HUDEP-2 (cell line): ENCODE measurements around the gene DENND1A.

Experiments used
- DNase-seq, 76 experiments: peaks; one replicate each; lab custom pipeline; 2025; ENCODE audit not compliant: unreplicated experiment in 76 of 76; lab: John Stamatoyannopoulos, UW

The DENND1A gene

DNA sequence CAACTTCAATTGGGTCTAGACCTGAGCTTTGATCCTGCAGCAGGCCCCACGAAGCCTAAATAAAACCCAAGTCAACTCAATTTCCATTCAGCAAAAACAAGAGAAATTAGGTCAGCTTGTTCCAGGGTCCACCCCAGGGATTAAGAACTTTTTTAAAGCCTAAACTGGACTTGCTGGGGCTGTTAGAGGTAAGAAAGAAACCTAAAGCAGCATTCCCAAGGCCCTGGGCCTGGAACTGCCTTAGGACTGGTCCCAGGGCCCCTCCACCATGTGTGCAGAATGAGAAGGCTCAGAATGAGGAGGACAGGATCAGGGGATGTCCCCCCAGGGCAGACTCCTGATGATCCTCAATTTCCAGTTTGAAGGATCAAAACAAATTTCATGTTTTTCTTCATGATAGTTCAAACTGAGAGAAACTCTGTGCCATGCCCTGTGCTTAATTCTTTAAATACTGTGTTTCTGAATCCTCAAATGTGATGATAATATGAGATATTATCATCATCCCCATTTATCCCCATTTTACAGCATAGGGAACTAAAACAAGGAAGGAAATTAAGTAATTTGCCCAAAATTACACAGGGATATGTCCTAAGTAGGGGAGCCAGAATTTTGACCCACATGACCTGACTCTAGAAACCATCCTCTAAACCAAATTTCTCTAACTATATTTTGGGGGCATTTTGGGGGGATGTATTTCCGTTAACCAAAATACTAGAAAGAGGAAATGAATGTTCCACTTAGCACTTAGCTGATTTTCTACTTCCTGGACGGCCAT, 64.5 kb downstream of the DENND1A start:
- DNase-seq: no peak

DNA sequence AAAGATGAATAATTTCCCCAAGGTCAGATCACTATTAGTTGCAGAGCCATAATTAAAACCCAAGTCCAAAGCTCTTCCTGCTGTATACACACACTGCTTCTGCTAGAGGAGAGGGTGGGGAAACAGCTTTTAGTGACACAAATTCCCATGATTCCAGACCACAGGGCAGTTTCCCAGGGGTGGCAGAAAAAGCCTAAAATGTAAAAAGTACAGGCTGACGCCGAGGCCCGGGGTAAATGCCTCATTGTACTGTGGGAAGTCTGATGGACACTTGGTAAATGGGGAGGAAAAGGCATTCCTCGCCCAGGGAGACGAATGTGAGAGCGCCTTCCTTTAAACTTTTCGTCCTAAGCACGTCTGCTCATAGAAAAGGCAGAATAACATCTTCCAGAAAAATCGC, 65.7 kb downstream of the DENND1A start:
- no peak for DNase-seq

- DNase-seq: no peak
Observed at GRCh38 chr9:123863164-123863855, 66.6 kb downstream of the DENND1A start.

- no peak for DNase-seq
Observed at GRCh38 chr9:123861756-123862120, 68.2 kb downstream of the DENND1A start.

DNA sequence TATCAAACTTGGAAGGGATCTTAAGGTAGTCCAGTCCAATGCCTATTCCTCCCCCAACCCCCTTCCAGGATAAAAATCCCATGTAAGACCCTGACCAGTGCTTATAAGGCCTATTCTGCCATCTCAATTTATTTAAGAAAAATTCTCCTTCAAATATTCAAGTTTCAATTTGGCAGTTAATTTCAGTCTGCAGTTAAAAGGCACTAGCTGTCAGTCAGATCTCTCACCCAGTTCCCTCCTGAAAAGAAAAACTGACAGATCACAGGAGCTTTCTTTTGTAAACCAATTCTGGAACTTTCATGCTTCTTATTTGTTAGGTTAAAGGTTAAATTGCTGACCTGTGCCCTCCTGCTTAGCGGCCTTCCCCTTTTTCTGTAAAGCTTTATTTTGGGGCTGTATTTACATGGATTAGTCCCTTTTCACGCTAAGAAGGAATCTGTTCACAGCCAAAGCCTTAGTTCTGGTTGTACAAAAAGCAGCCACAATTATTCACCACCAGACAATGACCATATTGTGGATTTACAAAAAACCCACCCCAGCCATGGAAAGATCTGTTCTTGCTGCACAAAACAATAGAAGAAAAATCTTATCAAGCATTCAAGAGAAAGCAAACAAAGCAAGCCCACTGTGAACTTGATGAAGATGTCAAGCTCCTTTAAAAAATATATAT, 68.7 kb downstream of the DENND1A start:
- DNase-seq: no peak

GRCh38 chr9:123860603-123861002, 69.3 kb downstream of the DENND1A start:
- DNase-seq: no peak

DNA sequence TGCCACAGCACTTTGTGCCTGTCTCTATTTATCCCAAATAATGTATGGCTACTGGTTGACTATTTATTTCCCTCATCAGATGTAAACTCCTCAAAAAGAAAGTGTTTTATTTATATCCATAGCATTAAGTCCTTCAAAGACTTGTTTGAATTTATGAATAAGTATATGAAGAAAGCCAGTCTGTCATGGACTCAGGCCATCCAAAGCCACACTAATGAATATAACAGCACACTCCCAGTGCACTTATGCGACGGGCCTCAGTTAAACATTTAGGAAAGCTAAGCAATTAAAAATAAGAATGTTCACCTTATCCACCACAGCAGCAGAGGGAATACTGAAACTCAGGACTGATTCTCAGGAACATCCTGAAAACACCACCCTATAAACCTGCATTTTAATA, 77.5 kb downstream of the DENND1A start:
- DNase-seq: no peak

DNA sequence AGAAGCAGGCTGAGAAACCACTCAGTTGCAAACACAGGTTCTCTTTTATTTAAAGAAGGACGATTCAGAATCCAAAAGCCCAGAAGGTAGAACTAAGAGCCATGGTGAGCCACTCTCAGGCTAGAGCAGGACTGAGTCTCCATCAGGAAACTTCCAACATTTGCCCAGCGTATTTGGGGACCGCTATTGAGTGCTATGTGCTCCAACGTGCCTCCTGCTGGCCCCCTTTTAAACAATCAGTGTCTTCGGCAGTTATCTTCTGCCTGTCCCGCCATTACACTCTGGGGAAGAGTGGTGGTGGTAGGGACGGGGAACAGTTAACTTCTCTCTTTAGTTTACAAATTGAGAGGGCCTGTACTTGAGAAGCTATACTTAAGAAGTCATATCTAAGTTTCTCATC, 78.1 kb downstream of the DENND1A start:
- DNase-seq: no peak

DNA sequence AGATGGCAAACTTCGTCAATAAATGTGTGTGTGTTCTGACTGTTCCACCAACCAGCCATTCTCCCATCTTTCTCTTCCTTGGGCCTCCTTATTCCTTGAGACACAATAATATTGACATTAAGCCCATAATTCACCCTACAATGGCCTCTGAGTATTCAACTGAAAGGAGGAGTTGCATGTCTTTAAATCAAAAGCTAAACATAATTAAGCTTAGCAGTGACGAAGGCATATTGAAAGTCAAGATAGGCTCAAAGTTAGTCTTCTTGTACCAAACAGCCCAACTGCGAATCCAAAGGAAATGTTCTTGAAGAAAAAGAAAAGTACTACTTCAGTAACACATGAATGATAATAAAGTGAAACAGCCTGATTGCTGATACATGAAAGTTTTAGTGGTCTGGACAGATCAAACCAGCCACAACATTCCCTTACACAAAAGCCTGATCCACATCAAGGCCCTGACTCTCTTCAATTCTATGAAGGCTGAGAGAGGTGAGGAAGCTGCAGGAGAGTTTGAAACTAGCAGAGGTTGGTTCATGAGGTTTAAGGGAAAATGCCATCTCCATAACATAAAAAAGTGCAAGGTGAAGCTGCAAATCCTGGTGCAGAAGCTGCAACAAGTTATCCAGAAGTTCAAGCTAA, 81.4 kb downstream of the DENND1A start:
- DNase-seq: no peak

GRCh38 chr9:123846966-123847365, 83.0 kb downstream of the DENND1A start:
- no peak for DNase-seq

GRCh38 chr9:123843703-123844102, 86.2 kb downstream of the DENND1A start:
- no peak for DNase-seq

- DNase-seq: no peak
Observed at GRCh38 chr9:123835821-123836220, 94.1 kb downstream of the DENND1A start.

DNA sequence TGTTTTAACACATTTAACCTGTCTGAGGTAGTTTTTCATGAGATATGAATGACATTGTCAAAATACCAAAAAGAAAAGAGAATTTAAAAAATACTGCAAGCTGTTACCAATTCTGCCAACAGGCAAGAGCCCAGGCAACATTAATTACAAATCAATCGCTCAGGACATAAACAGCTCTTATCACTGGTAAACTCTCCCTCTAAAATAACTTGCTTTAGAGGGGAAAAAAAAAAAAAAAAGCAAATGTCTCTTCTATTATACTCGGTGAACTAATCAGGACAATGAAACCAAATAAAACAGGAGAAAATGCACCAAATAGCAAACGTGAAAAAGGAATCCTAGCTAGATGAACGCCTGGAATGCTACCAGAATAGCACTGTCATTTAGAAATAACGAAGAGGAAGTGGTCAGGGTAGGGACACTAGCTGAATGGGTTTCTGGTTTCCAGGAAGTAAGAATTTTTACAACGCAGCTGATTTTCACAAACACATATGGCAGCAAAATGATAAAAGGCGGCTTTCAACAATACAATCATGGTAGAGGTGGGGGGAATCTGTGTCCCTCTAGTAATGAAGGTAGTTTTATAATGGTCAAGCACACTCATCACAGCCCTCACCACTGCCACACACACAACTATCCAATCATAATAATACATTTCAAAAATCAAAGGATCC, 94.9 kb downstream of the DENND1A start:
- peak in 5 of 76 experiments; percentile 3 to 16 (median 10) for DNase-seq

GRCh38 chr9:123834218-123834888, 95.6 kb downstream of the DENND1A start:
- no peak for DNase-seq

- no peak for DNase-seq
Observed at GRCh38 chr9:123832858-123833650, 96.9 kb downstream of the DENND1A start.

- no peak for DNase-seq
Observed at GRCh38 chr9:123832176-123832575, 97.8 kb downstream of the DENND1A start.

- DNase-seq: no peak
Observed at GRCh38 chr9:123828449-123828848, 101.5 kb downstream of the DENND1A start.

- no peak for DNase-seq
Observed at GRCh38 chr9:123825342-123826060, 104.4 kb downstream of the DENND1A start.
